ENCODE results near the gene TMEM25. TPM values are rescaled to one million over a fixed set of nuclear protein-coding genes. Genes with fewer than 3 reads are reported as not detected.

TMEM25 gene
- total RNA-seq, 4 donors from 2014 or later = 26.5 to 58.2 (median 52.0) TPM

DNA sequence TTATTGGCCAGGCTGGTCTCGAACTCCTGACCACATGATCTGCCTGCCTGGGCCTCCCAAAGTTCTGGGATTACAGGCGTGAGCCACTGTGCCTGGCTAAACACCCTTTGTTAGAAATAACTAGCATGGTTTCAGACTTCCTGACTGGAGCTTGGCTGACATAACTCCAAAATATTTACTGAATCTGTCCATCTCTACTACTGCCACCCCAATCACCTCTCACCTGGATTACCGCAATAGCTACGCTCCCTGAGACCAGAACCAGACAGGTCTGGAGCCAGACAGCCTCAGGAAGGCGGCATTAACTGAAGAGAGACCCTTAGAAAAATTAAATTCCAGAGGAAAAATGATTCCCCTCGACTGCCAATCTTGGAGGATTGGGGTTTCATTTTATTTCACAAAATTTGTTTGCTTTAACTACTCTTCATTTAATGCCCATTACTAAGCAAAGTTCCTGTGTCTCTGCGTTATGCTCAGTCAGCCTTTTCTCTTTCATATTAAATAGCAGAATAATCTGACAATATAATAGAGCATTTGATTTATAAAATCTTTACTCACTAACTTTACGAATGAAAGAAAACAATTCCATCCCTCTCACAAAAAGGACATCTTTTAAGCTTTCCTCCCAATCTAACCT lies 13.1 kb downstream of the TMEM25 start:
- H3K36me3 ChIP-seq = peaks cover 7 to 8% of the 10 kb centered on the region in 2 donors

DNA sequence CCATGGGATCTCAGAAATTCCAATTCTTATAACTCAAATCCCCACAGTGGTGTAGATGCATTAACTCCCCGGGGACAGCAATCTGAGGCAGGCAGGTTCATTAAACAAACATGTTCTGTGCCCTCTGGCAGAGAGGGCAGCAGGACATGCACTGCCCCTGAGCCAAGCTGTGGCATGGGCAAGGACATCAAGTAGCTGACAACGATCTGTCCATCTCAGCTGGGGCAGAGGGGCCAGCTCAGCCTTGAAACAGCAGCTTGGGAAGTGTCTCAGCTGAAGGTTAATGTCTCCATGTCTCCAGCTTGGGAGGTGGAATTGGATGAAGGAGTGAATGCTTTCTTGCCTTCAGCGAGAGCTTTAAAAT lies 13.6 kb downstream of the TMEM25 start:
- Histone ChIP-seq H3K36me3 (peaks cover 7 to 8% of the 10 kb centered on the region in 2 donors), H3K4me1 (no peaks in the 10 kb centered on the region), H3K4me3 (replicated peaks in 1 of 3) (no peak overlapping the region), H3K9me3 (no peaks in the 10 kb centered on the region), H3K27me3 (no peaks in the 10 kb centered on the region), H3K27ac (no peak overlapping the region)
- intact Hi-C loops (cut with DNase I) = no loop called here
- DNase-seq = no peak
- whole genome bisulfite sequencing, 2 donors = 87 to 89% methylated on average over 3 of the region's 3 CpGs
- no peak for TF ChIP-seq POLR2A (IDR thresholded peaks at IDR 0.05)
- TF ChIP-seq, protein P1, sequence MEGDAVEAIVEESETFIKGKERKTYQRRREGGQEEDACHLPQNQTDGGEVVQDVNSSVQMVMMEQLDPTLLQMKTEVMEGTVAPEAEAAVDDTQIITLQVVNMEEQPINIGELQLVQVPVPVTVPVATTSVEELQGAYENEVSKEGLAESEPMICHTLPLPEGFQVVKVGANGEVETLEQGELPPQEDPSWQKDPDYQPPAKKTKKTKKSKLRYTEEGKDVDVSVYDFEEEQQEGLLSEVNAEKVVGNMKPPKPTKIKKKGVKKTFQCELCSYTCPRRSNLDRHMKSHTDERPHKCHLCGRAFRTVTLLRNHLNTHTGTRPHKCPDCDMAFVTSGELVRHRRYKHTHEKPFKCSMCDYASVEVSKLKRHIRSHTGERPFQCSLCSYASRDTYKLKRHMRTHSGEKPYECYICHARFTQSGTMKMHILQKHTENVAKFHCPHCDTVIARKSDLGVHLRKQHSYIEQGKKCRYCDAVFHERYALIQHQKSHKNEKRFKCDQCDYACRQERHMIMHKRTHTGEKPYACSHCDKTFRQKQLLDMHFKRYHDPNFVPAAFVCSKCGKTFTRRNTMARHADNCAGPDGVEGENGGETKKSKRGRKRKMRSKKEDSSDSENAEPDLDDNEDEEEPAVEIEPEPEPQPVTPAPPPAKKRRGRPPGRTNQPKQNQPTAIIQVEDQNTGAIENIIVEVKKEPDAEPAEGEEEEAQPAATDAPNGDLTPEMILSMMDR (IDR thresholded peaks at IDR 0.05) = no peak

More for the DNA sequence above, 13.1 kb downstream of the TMEM25 start:
- no peak overlapping the region for H3K4me3 ChIP-seq (replicated peaks in 1 of 3)
- no peaks in the 10 kb centered on the region for H3K4me1 ChIP-seq
- H3K27ac ChIP-seq = no peak overlapping the region
- intact Hi-C loops (cut with DNase I) = no loop called here
- DNase-seq = no peak
- no peak for TF ChIP-seq POLR2A (IDR thresholded peaks at IDR 0.05)
- TF ChIP-seq, protein P1 (IDR thresholded peaks at IDR 0.05) = no peak
- 95 to 97% methylated on average over 8 of the region's 8 CpGs for WGBS, 2 donors
- no peaks in the 10 kb centered on the region for H3K27me3 ChIP-seq
- no peaks in the 10 kb centered on the region for H3K9me3 ChIP-seq

- Histone ChIP-seq H3K9me3 (no peaks in the 10 kb centered on the region), H3K36me3 (peaks cover 7 to 8% of the 10 kb centered on the region in 2 donors), H3K4me3 (replicated peaks in 1 of 3) (no peak overlapping the region), H3K4me1 (no peaks in the 10 kb centered on the region), H3K27ac (no peak overlapping the region), H3K27me3 (no peaks in the 10 kb centered on the region)
- TF ChIP-seq, protein P1 (IDR thresholded peaks at IDR 0.05) = no peak
- no peak for TF ChIP-seq POLR2A (IDR thresholded peaks at IDR 0.05)
- 78% methylated on average over 5 of the region's 5 CpGs for WGBS, 2 donors
- DNase-seq = no peak
- intact Hi-C loops (cut with DNase I) = no loop called here
These were observed 14.5 kb downstream of the TMEM25 start for GRCh38 chr11:118545533-118545932.

DNA sequence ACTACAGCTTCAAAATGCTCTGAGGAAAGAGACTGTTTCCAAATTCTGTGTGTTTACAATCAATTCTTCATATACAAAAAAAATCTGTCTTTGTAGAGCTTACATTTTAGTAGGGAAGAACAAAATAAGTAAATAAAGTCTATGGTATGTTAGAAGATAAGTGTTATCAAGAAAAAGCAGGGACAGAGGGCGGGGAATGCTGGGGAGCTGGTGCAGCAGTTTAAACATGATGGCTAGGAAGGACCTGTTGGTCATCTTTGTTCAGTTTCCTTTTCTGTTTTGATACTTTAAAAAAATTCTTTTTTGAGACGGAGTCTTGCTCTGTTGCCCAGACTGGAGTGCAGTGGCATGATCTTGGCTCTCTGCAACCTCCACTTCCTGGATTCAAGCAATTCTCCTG lies 16.1 kb downstream of the TMEM25 start:
- Histone ChIP-seq H3K27me3 (no peaks in the 10 kb centered on the region), H3K4me1 (no peaks in the 10 kb centered on the region), H3K27ac (no peak overlapping the region), H3K4me3 (replicated peaks in 1 of 3) (no peak overlapping the region), H3K9me3 (no peaks in the 10 kb centered on the region), H3K36me3 (peaks cover 18 to 20% of the 10 kb centered on the region in 2 donors)
- WGBS, 2 donors = 94 to 95% methylated on average over 2 of the region's 2 CpGs
- no peak for DNase-seq
- TF ChIP-seq, protein P1 (IDR thresholded peaks at IDR 0.05) = no peak
- no peak for TF ChIP-seq POLR2A (IDR thresholded peaks at IDR 0.05)
- intact Hi-C loops (cut with DNase I) = no loop called here

- Histone ChIP-seq H3K4me3 (replicated peaks in 1 of 3) (no peak overlapping the region), H3K9me3 (no peaks in the 10 kb centered on the region), H3K27ac (no peak overlapping the region), H3K27me3 (no peaks in the 10 kb centered on the region), H3K4me1 (no peaks in the 10 kb centered on the region), H3K36me3 (peaks cover 36% of the 10 kb centered on the region in 2 donors)
- WGBS, 2 donors = 85 to 86% methylated on average over 4 of the region's 4 CpGs
- intact Hi-C loops (cut with DNase I) = no loop called here
- DNase-seq = no peak
- TF ChIP-seq, protein P1 (IDR thresholded peaks at IDR 0.05) = no peak
- no peak for TF ChIP-seq POLR2A (IDR thresholded peaks at IDR 0.05)
These were observed 21.3 kb downstream of the TMEM25 start for GRCh38 chr11:118552341-118552740.

All from thyroid gland (tissue), 4 donors.